Measurements from ENCODE around the gene LCMT1. TPM values are rescaled to one million over a fixed set of nuclear protein-coding genes. Genes with fewer than 3 reads are reported as not detected.
"Not testable (repeated sequence)": the region's sequence is repeated elsewhere in the genome, so short reads cannot be mapped to it uniquely, and the experiment has no call there.

The LCMT1 gene
- total and polyA plus RNA-seq, 2 donors, result 19.0 to 24.3 TPM

- 78% methylated on average over 3 of the region's 3 CpGs for WGBS
- no peak for DNase-seq (ENCODE audit: extremely low spot score)
- Histone ChIP-seq H3K27ac (ENCODE audit: low read depth) (no peak overlapping the region), H3K36me3 (ENCODE audit: insufficient read depth) (no peaks in the 10 kb centered on the region), H3K4me1 (ENCODE audit: insufficient read depth) (no peaks in the 10 kb centered on the region), H3K4me3 (ENCODE audit: low read depth, low read length) (no peak overlapping the region)
Measured at GRCh38 chr16:25108054-25108453, 3.5 kb upstream of the LCMT1 start.

- no peaks in the 10 kb centered on the region for H3K36me3 ChIP-seq (ENCODE audit: insufficient read depth)
- H3K27ac ChIP-seq (ENCODE audit: low read depth), result no peak overlapping the region
- WGBS, result 30% methylated on average over 4 of the region's 4 CpGs
- no peaks in the 10 kb centered on the region for H3K4me1 ChIP-seq (ENCODE audit: insufficient read depth)
- H3K4me3 ChIP-seq (ENCODE audit: low read depth, low read length), result no peak overlapping the region
- no peak for DNase-seq (ENCODE audit: extremely low spot score)
Measured at GRCh38 chr16:25109643-25110042, 1.9 kb upstream of the LCMT1 start.

- 37% methylated on average over 8 of the region's 8 CpGs for WGBS
- no peak overlapping the region for H3K4me3 ChIP-seq (ENCODE audit: low read depth, low read length)
- no peaks in the 10 kb centered on the region for H3K36me3 ChIP-seq (ENCODE audit: insufficient read depth)
- H3K27ac ChIP-seq (ENCODE audit: low read depth), result no peak overlapping the region
- H3K4me1 ChIP-seq (ENCODE audit: insufficient read depth), result no peaks in the 10 kb centered on the region
- DNase-seq (ENCODE audit: extremely low spot score), result no peak
Measured at GRCh38 chr16:25110387-25110947, 1.1 kb upstream of the LCMT1 start.

- H3K4me1 ChIP-seq (ENCODE audit: insufficient read depth), result no peaks in the 10 kb centered on the region
- WGBS, result 92% methylated on average over 1 of the region's 1 CpG
Measured at GRCh38 chr16:25114121-25114520, 2.6 kb downstream of the LCMT1 start.

GRCh38 chr16:25118851-25119578 is 7.5 kb downstream of the LCMT1 start:
- Histone ChIP-seq H3K4me1 (ENCODE audit: insufficient read depth) (no peaks in the 10 kb centered on the region), H3K36me3 (ENCODE audit: insufficient read depth) (peaks cover 3% of the 10 kb centered on the region), H3K4me3 (ENCODE audit: low read depth, low read length) (no peak overlapping the region), H3K27ac (ENCODE audit: low read depth) (no peak overlapping the region)
- WGBS, result 87% methylated on average over 14 of the region's 14 CpGs
- DNase-seq (ENCODE audit: extremely low spot score), result no peak

More at GRCh38 chr16:25114121-25114520, 2.6 kb downstream of the LCMT1 start:
- Histone ChIP-seq H3K27ac (ENCODE audit: low read depth) (no peak overlapping the region), H3K36me3 (ENCODE audit: insufficient read depth) (no peaks in the 10 kb centered on the region), H3K4me3 (ENCODE audit: low read depth, low read length) (no peak overlapping the region)
- no peak for DNase-seq (ENCODE audit: extremely low spot score)

- no peaks in the 10 kb centered on the region for H3K4me1 ChIP-seq (ENCODE audit: insufficient read depth)
- no peak for DNase-seq (ENCODE audit: extremely low spot score)
- H3K27ac ChIP-seq (ENCODE audit: low read depth), result no peak overlapping the region
- H3K36me3 ChIP-seq (ENCODE audit: insufficient read depth), result peaks cover 3% of the 10 kb centered on the region
- 85% methylated on average over 6 of the region's 6 CpGs for WGBS
- no peak overlapping the region for H3K4me3 ChIP-seq (ENCODE audit: low read depth, low read length)
Measured at GRCh38 chr16:25121824-25122600, 10.5 kb downstream of the LCMT1 start.

- WGBS, result 77% methylated on average over 3 of the region's 3 CpGs
- H3K4me1 ChIP-seq (ENCODE audit: insufficient read depth), result no peaks in the 10 kb centered on the region
- no peak for DNase-seq (ENCODE audit: extremely low spot score)
- no peak overlapping the region for H3K4me3 ChIP-seq (ENCODE audit: low read depth, low read length)
- peaks cover 3% of the 10 kb centered on the region for H3K36me3 ChIP-seq (ENCODE audit: insufficient read depth)
- H3K27ac ChIP-seq (ENCODE audit: low read depth), result no peak overlapping the region
Measured at GRCh38 chr16:25124503-25124902, 13.0 kb downstream of the LCMT1 start.

GRCh38 chr16:25126086-25126666 is 14.6 kb downstream of the LCMT1 start:
- not testable (repeated sequence) for H3K4me1 ChIP-seq (ENCODE audit: insufficient read depth); DNase-seq (ENCODE audit: extremely low spot score); H3K27ac ChIP-seq (ENCODE audit: low read depth); H3K36me3 ChIP-seq (ENCODE audit: insufficient read depth); H3K4me3 ChIP-seq (ENCODE audit: low read depth, low read length)
- 85% methylated on average over 13 of the region's 13 CpGs for WGBS

GRCh38 chr16:25126820-25127232 is 15.3 kb downstream of the LCMT1 start:
- H3K4me1 ChIP-seq (ENCODE audit: insufficient read depth), result no peaks in the 10 kb centered on the region
- no peak overlapping the region for H3K27ac ChIP-seq (ENCODE audit: low read depth)
- no peak for DNase-seq (ENCODE audit: extremely low spot score)
- WGBS, result 38% methylated on average over 4 of the region's 4 CpGs
- H3K4me3 ChIP-seq (ENCODE audit: low read depth, low read length), result no peak overlapping the region
- peaks cover 3% of the 10 kb centered on the region for H3K36me3 ChIP-seq (ENCODE audit: insufficient read depth)

GRCh38 chr16:25132751-25133150 is 21.2 kb downstream of the LCMT1 start:
- H3K27ac ChIP-seq (ENCODE audit: low read depth); H3K36me3 ChIP-seq (ENCODE audit: insufficient read depth); H3K4me1 ChIP-seq (ENCODE audit: insufficient read depth); H3K4me3 ChIP-seq (ENCODE audit: low read depth, low read length); DNase-seq (ENCODE audit: extremely low spot score): not testable (repeated sequence)
- 97% methylated on average over 5 of the region's 5 CpGs for WGBS

- H3K36me3 ChIP-seq (ENCODE audit: insufficient read depth), result no peaks in the 10 kb centered on the region
- no peak for DNase-seq (ENCODE audit: extremely low spot score)
Measured at GRCh38 chr16:25134166-25134700, 22.7 kb downstream of the LCMT1 start.

GRCh38 chr16:25135254-25135878 is 23.8 kb downstream of the LCMT1 start:
- Histone ChIP-seq H3K36me3 (ENCODE audit: insufficient read depth) (peaks cover 4% of the 10 kb centered on the region), H3K27ac (ENCODE audit: low read depth) (no peak overlapping the region), H3K4me1 (ENCODE audit: insufficient read depth) (no peaks in the 10 kb centered on the region), H3K4me3 (ENCODE audit: low read depth, low read length) (no peak overlapping the region)
- 90% methylated on average over 4 of the region's 4 CpGs for WGBS
- DNase-seq (ENCODE audit: extremely low spot score), result no peak

More at GRCh38 chr16:25134166-25134700, 22.7 kb downstream of the LCMT1 start:
- 84% methylated on average over 4 of the region's 4 CpGs for WGBS
- Histone ChIP-seq H3K4me1 (ENCODE audit: insufficient read depth) (no peaks in the 10 kb centered on the region), H3K4me3 (ENCODE audit: low read depth, low read length) (no peak overlapping the region), H3K27ac (ENCODE audit: low read depth) (no peak overlapping the region)

GRCh38 chr16:25138130-25138529 is 26.6 kb downstream of the LCMT1 start:
- Histone ChIP-seq H3K27ac (ENCODE audit: low read depth) (no peak overlapping the region), H3K4me3 (ENCODE audit: low read depth, low read length) (no peak overlapping the region), H3K36me3 (ENCODE audit: insufficient read depth) (peaks cover 6% of the 10 kb centered on the region), H3K4me1 (ENCODE audit: insufficient read depth) (no peaks in the 10 kb centered on the region)
- DNase-seq (ENCODE audit: extremely low spot score), result no peak
- 92% methylated on average over 6 of the region's 6 CpGs for WGBS

All from urinary bladder (tissue), 4 donors.